GM12873 (cell line): Measurements from ENCODE around the gene MALAT1.

ENCODE experiments used
- CTCF ChIP-seq: IDR thresholded peaks from 2 replicates; pipeline ENCODE4 v1.5.1; 2012; ENCODE audit warnings: low read depth, mild to moderate bottlenecking, moderate library complexity, low read length, control low read depth; ENCODE audit not compliant: insufficient read depth; ENCODE audit errors: missing control alignments

MALAT1 gene

GRCh38 chr11:65499713-65500386 lies 1.0 kb downstream of the MALAT1 start:
- no peak for TF ChIP-seq CTCF

DNA sequence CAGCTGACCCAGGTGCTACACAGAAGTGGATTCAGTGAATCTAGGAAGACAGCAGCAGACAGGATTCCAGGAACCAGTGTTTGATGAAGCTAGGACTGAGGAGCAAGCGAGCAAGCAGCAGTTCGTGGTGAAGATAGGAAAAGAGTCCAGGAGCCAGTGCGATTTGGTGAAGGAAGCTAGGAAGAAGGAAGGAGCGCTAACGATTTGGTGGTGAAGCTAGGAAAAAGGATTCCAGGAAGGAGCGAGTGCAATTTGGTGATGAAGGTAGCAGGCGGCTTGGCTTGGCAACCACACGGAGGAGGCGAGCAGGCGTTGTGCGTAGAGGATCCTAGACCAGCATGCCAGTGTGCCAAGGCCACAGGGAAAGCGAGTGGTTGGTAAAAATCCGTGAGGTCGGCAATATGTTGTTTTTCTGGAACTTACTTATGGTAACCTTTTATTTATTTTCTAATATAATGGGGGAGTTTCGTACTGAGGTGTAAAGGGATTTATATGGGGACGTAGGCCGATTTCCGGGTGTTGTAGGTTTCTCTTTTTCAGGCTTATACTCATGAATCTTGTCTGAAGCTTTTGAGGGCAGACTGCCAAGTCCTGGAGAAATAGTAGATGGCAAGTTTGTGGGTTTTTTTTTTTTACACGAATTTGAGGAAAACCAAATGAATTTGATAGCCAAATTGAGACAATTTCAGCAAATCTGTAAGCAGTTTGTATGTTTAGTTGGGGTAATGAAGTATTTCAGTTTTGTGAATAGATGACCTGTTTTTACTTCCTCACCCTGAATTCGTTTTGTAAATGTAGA lies 1.7 kb downstream of the MALAT1 start:
- no peak for TF ChIP-seq CTCF

DNA sequence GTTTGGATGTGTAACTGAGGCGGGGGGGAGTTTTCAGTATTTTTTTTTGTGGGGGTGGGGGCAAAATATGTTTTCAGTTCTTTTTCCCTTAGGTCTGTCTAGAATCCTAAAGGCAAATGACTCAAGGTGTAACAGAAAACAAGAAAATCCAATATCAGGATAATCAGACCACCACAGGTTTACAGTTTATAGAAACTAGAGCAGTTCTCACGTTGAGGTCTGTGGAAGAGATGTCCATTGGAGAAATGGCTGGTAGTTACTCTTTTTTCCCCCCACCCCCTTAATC lies 2.3 kb downstream of the MALAT1 start:
- no peak for TF ChIP-seq CTCF

DNA sequence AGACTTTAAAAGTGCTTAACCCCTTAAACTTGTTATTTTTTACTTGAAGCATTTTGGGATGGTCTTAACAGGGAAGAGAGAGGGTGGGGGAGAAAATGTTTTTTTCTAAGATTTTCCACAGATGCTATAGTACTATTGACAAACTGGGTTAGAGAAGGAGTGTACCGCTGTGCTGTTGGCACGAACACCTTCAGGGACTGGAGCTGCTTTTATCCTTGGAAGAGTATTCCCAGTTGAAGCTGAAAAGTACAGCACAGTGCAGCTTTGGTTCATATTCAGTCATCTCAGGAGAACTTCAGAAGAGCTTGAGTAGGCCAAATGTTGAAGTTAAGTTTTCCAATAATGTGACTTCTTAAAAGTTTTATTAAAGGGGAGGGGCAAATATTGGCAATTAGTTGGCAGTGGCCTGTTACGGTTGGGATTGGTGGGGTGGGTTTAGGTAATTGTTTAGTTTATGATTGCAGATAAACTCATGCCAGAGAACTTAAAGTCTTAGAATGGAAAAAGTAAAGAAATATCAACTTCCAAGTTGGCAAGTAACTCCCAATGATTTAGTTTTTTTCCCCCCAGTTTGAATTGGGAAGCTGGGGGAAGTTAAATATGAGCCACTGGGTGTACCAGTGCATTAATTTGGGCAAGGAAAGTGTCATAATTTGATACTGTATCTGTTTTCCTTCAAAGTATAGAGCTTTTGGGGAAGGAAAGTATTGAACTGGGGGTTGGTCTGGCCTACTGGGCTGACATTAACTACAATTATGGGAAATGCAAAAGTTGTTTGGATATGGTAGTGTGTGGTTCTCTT lies 2.8 kb downstream of the MALAT1 start:
- no peak for TF ChIP-seq CTCF

GRCh38 chr11:65502274-65502554 lies 3.4 kb downstream of the MALAT1 start:
- no peak for TF ChIP-seq CTCF

DNA sequence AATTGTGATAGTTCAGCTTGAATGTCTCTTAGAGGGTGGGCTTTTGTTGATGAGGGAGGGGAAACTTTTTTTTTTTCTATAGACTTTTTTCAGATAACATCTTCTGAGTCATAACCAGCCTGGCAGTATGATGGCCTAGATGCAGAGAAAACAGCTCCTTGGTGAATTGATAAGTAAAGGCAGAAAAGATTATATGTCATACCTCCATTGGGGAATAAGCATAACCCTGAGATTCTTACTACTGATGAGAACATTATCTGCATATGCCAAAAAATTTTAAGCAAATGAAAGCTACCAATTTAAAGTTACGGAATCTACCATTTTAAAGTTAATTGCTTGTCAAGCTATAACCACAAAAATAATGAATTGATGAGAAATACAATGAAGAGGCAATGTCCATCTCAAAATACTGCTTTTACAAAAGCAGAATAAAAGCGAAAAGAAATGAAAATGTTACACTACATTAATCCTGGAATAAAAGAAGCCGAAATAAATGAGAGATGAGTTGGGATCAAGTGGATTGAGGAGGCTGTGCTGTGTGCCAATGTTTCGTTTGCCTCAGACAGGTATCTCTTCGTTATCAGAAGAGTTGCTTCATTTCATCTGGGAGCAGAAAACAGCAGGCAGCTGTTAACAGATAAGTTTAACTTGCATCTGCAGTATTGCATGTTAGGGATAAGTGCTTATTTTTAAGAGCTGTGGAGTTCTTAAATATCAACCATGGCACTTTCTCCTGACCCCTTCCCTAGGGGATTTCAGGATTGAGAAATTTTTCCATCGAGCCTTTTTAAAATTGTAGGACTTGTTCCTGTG lies 3.9 kb downstream of the MALAT1 start:
- TF ChIP-seq CTCF: no peak

- TF ChIP-seq CTCF: no peak
These were observed 4.6 kb downstream of the MALAT1 start for GRCh38 chr11:65503368-65503948.
